Activated T-helper 1 cell treated with anti-CD3 and anti-CD28 coated beads, Interleukin-12 subunit alpha, Interleukin-12 subunit beta, Interleukin-2, Interleukin-4 antibody, amounts not matched to agents 30 ng/mL and 10 ng/mL and 1 ng/mL, durations not matched to agents 14 hours and 24 hours and 36 hours (primary cell): Measurements from ENCODE around the gene ST6GALNAC6. TPM values are rescaled to one million over a fixed set of nuclear protein-coding genes. Genes with fewer than 3 reads are reported as not detected.

Experiments
- DNase-seq: peaks from one replicate; pipeline ENCODE4 v3.0.0; 2021; ENCODE audit warnings: low spot score
- H3K27ac Mint-ChIP-seq: one replicate; pipeline ENCODE4 v1.8.0; 2021; ENCODE audit warnings: mild to moderate bottlenecking, mixed read lengths
- H3K27me3 Mint-ChIP-seq: one replicate; pipeline ENCODE4 v1.8.0; 2022; ENCODE audit warnings: mild to moderate bottlenecking, moderate library complexity, mixed read lengths; ENCODE audit not compliant: insufficient read depth
- H3K36me3 Mint-ChIP-seq: one replicate; pipeline ENCODE4 v1.8.0; 2021; ENCODE audit warnings: low read depth, mixed read lengths
- H3K4me1 Mint-ChIP-seq: one replicate; pipeline ENCODE4 v1.8.0; 2021; ENCODE audit warnings: low read depth, mixed read lengths
- H3K4me3 Mint-ChIP-seq: one replicate; pipeline ENCODE4 v1.8.0; 2021; ENCODE audit warnings: mild to moderate bottlenecking, moderate library complexity, mixed read lengths
- H3K9me3 Mint-ChIP-seq: one replicate; pipeline ENCODE4 v1.8.0; 2021; ENCODE audit warnings: mixed read lengths
- intact Hi-C: fragments of 100-400 bp; cut with micrococcal nuclease; formaldehyde crosslinking; loops from one replicate; pipeline ENCODE4 v1.15.1; 2024
- total RNA-seq: library from RNA; stranded (reverse); gene quantifications from 2 replicates; pipeline ENCODE4 v1.2.3, GENCODE V29; 2022

ST6GALNAC6 gene
- total RNA-seq, 1 donor from 2014 or later: 60.6 TPM

DNA sequence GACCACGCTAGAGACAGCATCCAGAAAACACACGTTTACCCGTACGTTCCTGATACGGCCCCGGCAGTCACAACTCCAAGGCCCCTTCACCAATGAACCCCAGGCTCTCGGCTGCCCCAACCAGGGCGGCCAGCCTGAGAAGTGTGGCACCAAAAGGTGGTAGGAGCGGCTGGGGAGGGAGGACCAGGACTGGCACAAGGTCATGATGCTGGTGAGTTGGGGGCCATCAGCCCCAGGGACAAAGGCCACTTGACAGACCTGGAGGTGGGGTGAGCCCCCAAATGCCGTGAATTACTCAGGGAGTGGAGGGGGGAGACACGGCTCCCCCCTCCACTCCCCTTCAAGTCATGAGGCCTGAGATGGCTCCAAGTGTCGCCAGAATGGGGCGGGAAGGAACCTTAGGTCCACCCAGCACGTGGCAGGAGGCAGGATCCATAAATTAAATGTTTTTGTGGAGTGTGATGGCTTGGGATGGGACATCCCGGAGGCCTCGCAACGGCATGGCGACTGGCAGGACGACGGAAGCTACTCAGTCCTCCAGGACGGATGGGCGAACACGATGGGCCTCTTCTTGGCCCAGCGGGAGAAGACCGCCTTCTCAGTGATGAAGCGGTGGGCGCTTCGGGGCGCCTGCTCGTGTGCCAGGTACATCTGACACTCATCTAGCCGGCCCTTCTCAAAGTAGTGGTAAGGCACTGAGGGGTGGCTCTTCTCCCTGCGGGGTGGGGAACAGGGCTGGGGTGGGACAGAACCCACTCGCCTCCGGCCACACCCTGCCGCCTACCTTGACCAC lies 8.7 kb upstream of the ST6GALNAC6 start:
- Mint-ChIP-seq H3K27me3 (no peaks in the 10 kb centered on the region), H3K27ac (peak overlapping the region; percentile 44), H3K4me1 (peaks cover 58% of the 10 kb centered on the region), H3K4me3 (no peak overlapping the region), H3K36me3 (peaks cover 18% of the 10 kb centered on the region), H3K9me3 (no peaks in the 10 kb centered on the region)
- intact Hi-C loops: loop anchor here (10.0 kb wide), 1 partner anchor 333 kb away; no protein-coding TSS in a partner anchor
- DNase-seq: no peak

DNA sequence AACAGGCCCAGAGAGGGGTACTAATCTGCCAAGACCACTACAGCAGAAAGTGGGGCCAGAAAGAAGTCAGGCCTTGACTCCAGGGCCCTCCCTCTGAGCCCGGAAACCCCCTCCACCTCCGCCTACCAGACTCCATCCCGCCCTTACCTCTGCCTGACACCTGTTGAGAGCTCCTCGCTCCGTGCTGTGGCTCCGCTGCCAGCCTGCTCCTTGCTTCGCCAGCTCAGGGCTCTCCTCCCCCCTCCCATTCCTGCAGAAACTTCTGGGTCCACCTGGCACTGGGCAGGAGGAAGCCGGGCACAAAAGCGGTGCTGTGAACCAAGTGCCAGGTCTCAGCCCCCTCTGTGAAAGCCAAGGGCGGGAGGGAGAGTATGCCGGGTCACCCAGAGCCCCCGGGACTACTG lies 6.4 kb upstream of the ST6GALNAC6 start:
- intact Hi-C loops: loop anchor here (1.0 to 10.0 kb wide), 3 partner anchors 10 to 331 kb away; partner anchors contain the start of gene TOR2A

DNA sequence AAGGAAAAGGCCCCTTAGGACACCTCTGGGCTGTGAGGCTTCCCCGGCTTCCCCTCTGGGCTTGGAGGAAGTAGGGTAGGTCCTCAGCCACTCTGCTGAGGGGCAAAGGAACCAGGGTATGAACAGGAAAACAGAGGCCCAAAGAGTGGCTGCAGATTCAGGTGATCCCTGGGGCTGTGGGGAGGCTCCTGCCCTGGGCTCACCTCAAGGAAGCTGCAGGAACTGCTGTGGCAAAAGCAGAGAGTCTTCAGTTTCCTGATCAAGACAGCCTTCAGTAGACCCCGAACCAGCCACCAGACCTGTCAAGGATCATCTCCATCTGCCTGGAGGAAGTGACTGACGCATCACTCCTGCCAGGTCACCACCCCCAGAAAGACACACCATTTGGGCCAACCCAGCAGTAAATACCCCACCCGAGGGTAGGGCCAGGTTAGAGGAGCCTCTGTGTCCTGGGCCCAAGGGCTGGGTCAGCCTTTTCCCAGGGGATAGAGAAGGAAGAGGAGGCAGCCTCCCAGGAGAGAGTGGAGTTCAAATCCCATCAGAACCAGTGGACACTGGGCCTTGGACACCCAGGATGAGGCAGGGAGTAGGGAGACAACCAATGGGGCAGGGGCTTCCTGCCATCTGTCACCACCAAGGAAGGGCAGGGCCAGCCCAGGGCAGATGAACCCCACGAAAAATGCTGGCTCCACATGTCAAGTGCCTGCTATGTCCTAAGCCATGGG lies 5.8 kb upstream of the ST6GALNAC6 start:
- H3K9me3 Mint-ChIP-seq: no peaks in the 10 kb centered on the region
- H3K4me1 Mint-ChIP-seq: peaks cover 47% of the 10 kb centered on the region
- DNase-seq: peak; percentile 42
- peaks cover 9% of the 10 kb centered on the region for H3K36me3 Mint-ChIP-seq
- peak overlapping the region; percentile 100 for H3K27ac Mint-ChIP-seq
- intact Hi-C loops: loop anchor here (10.0 kb wide), 1 partner anchor 330 kb away; no protein-coding TSS in a partner anchor
- peak overlapping the region; percentile 93 for H3K4me3 Mint-ChIP-seq
- H3K27me3 Mint-ChIP-seq: no peaks in the 10 kb centered on the region

More for the DNA sequence above, 6.4 kb upstream of the ST6GALNAC6 start:
- H3K36me3 Mint-ChIP-seq: peaks cover 11% of the 10 kb centered on the region
- peaks cover 51% of the 10 kb centered on the region for H3K4me1 Mint-ChIP-seq
- peak; percentile 60 for DNase-seq
- peak overlapping the region; percentile 93 for H3K4me3 Mint-ChIP-seq
- H3K27ac Mint-ChIP-seq: peak overlapping the region; percentile 100
- H3K9me3 Mint-ChIP-seq: no peaks in the 10 kb centered on the region
- H3K27me3 Mint-ChIP-seq: no peaks in the 10 kb centered on the region

DNA sequence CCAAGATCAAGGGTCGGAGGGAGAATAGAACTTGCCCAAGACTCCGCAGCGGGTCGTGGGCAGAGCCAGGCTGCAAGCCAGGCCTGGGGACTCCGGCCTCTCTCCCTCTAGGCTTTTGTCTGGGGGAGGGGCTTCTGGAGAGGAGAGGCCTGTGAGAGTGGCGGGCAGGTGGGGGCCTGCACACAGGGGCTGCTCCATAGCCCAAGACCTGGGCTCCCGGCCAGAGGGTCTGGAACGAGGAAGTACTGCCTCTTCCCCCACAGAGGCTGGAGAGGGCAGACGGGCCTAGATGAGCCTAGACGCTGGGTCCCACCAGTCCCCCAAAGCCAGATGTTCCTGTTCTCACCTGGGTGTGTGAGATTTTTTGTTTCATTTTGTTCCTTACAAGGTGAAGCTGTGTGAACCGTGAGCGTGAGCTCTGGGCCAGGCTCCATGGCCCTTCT lies 5.2 kb upstream of the ST6GALNAC6 start:
- no peaks in the 10 kb centered on the region for H3K27me3 Mint-ChIP-seq
- peaks cover 7% of the 10 kb centered on the region for H3K36me3 Mint-ChIP-seq
- intact Hi-C loops: loop anchor here (10.0 kb wide), 1 partner anchor 330 kb away; no protein-coding TSS in a partner anchor
- H3K9me3 Mint-ChIP-seq: no peaks in the 10 kb centered on the region
- peak overlapping the region; percentile 93 for H3K4me3 Mint-ChIP-seq
- peaks cover 47% of the 10 kb centered on the region for H3K4me1 Mint-ChIP-seq
- H3K27ac Mint-ChIP-seq: peak overlapping the region; percentile 100
- DNase-seq: no peak

DNA sequence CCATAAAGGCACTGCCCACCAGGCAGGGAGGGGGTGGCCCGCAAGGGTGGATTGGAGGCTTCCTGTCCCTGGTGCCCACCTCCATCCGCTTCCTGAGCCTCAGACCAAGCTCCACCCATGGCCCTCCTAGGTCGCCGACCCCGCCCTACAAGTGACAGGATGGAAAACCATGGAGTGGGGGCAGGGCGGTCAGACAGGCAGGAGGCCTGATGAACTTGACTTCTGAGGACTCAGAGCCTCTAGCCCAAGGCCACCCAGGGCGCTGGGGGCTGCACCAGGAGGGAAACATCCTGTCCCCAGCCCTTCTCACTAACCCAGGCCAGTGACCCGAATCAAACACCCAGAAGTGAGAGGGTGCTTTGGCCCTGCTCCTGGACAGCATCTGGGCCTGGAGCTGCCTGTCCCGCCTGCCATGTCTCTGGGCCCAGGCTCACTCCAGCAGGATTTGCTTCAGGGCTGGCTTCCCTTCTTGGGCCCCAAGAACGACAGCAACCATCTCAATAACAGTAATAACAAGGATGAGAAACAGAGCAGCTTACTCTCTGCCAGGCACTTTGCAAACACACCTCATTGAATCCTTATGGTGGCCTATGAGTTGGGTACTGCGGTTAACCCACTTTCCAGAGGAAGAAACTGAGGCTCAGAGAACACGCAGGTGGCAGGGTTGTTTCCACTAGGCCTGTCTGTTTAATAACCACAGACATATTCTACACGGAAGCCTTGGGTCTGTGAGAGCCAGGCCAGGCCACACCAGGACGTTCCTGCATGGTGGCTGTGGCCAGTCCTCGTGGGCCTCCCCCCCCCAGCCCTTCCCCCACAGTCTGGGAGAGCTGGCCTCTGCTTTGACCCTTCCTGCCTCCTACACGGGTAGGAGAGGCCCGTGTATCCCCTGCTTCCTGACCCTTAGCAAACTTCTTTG lies 4.4 kb upstream of the ST6GALNAC6 start:
- peaks cover 47% of the 10 kb centered on the region for H3K4me1 Mint-ChIP-seq
- H3K4me3 Mint-ChIP-seq: peak overlapping the region; percentile 93
- no peaks in the 10 kb centered on the region for H3K9me3 Mint-ChIP-seq
- intact Hi-C loops: loop anchor here (1.0 to 10.0 kb wide), 4 partner anchors 7 to 329 kb away; partner anchors contain the start of genes CDK9 and ST6GALNAC4
- peak overlapping the region; percentile 100 for H3K27ac Mint-ChIP-seq
- peaks cover 7% of the 10 kb centered on the region for H3K36me3 Mint-ChIP-seq
- peak; percentile 83 for DNase-seq
- no peaks in the 10 kb centered on the region for H3K27me3 Mint-ChIP-seq

DNA sequence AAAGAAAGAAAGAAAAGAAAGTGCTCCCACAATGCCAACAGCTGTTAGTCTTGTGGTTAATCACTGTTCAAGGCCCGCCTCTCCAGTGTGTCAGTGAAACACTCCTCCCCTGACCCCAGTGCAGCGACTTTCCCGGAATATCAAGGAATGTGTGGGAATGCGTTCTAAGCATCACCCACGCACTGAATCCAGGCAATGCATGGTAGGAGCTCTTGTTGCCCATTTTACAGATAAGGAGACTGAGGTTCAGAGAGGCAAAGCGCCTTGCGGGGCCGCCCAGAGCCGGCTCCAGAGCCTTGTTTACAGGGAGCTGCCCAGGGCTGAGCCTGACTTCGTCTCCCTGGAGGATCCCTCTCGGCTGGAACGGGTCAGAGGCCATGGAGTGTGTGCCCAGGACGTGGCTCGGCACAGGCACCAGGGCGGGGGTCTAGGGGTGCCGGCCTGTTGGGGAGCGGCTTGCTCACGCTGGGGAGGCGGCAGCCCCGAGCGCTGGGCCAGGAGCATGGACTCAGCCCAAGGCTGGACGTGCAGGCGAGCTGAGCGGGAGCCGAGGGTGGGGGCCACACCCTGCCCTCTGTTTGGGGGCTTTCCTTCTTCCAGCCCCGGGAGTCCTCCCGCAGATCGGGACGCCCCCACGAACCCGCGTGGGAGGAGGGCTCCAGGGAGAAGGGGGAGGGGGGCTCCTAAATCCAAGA lies 823 bp downstream of the ST6GALNAC6 start:
- H3K9me3 Mint-ChIP-seq: peaks cover 14% of the 10 kb centered on the region
- H3K4me3 Mint-ChIP-seq: peak overlapping the region; percentile 90
- peak overlapping the region; percentile 87 for H3K27ac Mint-ChIP-seq
- intact Hi-C loops: no loop called here
- no peaks in the 10 kb centered on the region for H3K27me3 Mint-ChIP-seq
- peaks cover 29% of the 10 kb centered on the region for H3K4me1 Mint-ChIP-seq
- peaks cover 39% of the 10 kb centered on the region for H3K36me3 Mint-ChIP-seq
- DNase-seq: no peak

DNA sequence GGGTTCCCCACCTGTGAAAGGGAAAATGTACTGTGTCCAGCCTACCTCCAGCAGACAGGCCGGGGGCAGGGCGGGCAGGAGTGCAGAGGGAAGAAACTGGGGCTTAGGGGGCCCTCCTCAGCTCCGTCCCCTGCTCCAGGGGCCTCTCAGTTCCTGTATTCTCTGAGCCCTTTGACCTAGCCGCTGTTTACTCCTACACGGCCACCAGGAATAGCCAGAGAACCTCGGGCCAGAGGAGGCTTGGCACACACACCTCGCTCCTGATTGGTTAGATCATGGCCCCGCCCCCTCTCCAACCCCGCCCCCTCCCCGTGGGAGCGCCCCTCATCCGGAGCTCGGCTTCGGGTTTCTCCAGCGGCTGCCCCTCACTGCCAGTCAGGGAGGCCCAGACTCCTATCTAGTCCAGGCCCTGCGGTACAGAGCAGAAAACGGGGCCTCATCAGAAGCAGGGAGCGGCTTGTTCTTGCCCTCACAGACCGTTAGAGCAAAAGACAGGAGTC lies 2.2 kb downstream of the ST6GALNAC6 start:
- Mint-ChIP-seq H3K36me3 (peaks cover 51% of the 10 kb centered on the region), H3K27me3 (no peaks in the 10 kb centered on the region), H3K27ac (no peak overlapping the region), H3K4me3 (peak overlapping the region; percentile 42), H3K9me3 (peaks cover 14% of the 10 kb centered on the region), H3K4me1 (peaks cover 31% of the 10 kb centered on the region)
- no peak for DNase-seq
- intact Hi-C loops: no loop called here

DNA sequence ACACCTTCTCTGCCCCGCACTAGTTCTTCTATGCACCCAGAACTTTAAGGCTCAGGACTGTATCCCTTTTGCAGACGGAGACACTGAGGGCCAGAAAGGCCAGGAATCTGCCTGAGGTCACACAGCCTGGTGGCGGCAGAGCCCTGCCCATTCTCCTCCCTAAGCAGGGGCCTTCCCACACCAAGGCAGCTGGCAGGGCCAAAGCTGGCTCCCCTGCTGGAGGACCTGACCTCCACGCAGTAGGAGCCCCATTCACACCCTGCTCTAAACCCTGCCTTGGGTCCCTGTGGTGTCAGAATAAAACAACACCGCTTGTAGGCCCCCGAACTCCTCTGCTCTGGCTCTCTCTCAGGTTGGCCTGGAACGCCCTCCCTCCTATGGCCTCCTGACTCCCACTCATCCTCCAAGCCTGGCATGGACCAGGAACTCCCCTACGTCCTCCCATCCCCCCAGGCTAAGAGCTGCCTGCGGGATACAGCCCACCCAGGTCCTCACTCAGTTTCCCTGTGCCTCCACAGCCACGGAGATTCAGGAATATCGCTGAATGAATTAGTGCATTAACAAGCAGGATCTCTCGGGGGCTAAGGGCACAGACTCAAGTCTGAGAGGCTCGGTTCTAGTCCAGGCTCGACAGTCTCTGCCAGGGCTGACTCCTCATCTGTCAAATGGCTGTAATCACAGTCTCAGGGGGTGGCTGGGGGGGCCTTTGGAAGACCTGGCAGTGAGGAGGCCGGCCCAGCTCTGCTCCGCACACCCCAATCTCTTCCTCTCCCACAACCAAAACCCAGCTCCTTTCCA lies 2.8 kb downstream of the ST6GALNAC6 start:
- H3K4me3 Mint-ChIP-seq: no peak overlapping the region
- no peaks in the 10 kb centered on the region for H3K27me3 Mint-ChIP-seq
- H3K9me3 Mint-ChIP-seq: peaks cover 14% of the 10 kb centered on the region
- H3K27ac Mint-ChIP-seq: no peak overlapping the region
- H3K36me3 Mint-ChIP-seq: peaks cover 52% of the 10 kb centered on the region
- intact Hi-C loops: no loop called here
- H3K4me1 Mint-ChIP-seq: peaks cover 29% of the 10 kb centered on the region
- no peak for DNase-seq

DNA sequence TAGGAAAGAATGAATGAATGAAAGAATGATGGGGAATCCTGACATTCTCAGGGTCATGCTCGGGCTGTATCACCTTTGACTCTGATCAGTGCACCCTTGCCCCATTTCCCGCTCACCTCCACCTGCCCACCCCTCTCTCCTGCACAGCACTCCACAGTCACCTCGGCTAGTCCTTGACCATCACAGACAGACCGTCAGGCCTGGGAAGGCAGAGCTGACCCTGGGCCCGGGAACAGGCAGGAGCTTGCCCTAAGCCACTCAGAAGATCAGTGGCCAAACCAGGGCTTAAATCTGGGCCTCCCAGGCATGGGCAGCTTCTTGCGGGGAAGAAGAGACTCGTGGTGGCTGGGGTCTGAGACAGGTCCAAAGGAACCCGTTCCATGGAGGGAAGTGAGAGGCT lies 3.6 kb downstream of the ST6GALNAC6 start:
- Mint-ChIP-seq H3K9me3 (peaks cover 14% of the 10 kb centered on the region), H3K4me3 (no peak overlapping the region), H3K27ac (no peak overlapping the region), H3K4me1 (peaks cover 25% of the 10 kb centered on the region), H3K27me3 (no peaks in the 10 kb centered on the region), H3K36me3 (peaks cover 54% of the 10 kb centered on the region)
- DNase-seq: no peak
- intact Hi-C loops: no loop called here

DNA sequence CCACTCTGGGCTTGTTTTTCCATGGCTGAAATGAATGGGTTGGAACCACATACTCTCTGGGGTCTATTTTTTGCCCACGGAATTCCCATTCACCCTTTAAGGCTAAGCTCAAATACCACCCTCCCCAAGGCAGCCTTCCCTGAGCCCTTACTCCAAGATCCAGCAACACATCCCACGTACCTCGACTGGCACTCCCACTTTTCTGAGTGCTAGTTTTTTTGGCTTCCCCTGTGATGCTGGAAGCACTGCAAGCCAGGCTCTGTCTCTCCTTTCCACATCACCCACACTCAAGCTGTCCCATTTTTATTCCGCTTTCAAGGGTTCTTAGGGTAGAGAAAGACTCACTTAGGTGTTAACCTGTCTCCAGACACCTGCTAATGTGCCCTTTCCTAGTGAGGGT lies 6.0 kb downstream of the ST6GALNAC6 start:
- H3K36me3 Mint-ChIP-seq: peaks cover 62% of the 10 kb centered on the region
- H3K27ac Mint-ChIP-seq: no peak overlapping the region

DNA sequence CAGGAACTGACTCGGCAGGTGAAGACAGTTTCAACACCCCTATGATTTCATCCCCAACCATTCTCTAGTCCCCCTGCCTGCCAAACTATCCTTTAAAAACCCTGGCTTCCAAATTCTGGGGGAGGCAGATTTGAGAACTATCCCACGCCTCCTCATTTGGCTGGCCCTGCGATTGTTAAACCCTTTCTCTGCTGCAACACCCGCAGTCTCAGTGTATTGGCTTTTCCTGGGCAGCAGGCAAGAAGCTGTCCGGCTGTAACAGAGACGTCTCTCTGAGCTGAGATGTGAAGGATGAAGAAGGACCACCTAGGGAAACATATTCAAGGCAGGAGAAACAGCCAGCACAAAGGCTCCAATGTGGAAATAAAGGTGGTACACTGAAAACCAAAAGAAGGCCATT lies 6.6 kb downstream of the ST6GALNAC6 start:
- Mint-ChIP-seq H3K27ac (no peak overlapping the region), H3K27me3 (no peaks in the 10 kb centered on the region), H3K36me3 (peaks cover 62% of the 10 kb centered on the region), H3K4me3 (no peak overlapping the region), H3K9me3 (peaks cover 14% of the 10 kb centered on the region), H3K4me1 (peaks cover 20% of the 10 kb centered on the region)
- intact Hi-C loops: no loop called here
- DNase-seq: no peak

More for the DNA sequence above, 6.0 kb downstream of the ST6GALNAC6 start:
- intact Hi-C loops: no loop called here
- no peak for DNase-seq
- Mint-ChIP-seq H3K4me1 (peaks cover 22% of the 10 kb centered on the region), H3K27me3 (no peaks in the 10 kb centered on the region), H3K9me3 (peaks cover 14% of the 10 kb centered on the region), H3K4me3 (no peak overlapping the region)
